ENCODE measurements around the gene RAB3C. TPM values are rescaled to one million over a fixed set of nuclear protein-coding genes. Genes with fewer than 3 reads are reported as not detected.

The RAB3C gene
- total RNA-seq, 1 donor from 2014 or later: 3.0 TPM

- TF ChIP-seq CTCF (IDR thresholded peaks at IDR 0.05): no peak
- Histone ChIP-seq H3K4me1 (no peaks in the 10 kb centered on the region), H3K27me3 (no peaks in the 10 kb centered on the region), H3K36me3 (no peaks in the 10 kb centered on the region), H3K4me3 (no peak overlapping the region), H3K9me3 (no peaks in the 10 kb centered on the region), H3K27ac (no peak overlapping the region)
- intact Hi-C loops (cut with DNase I): no loop called here
- DNase-seq (ENCODE audit: low spot score in 2 of 2): no peak
Observed at GRCh38 chr5:58905944-58906343, 323.1 kb downstream of the RAB3C start.

Other genes starting within 250 kb of the RAB3C start
- gene PLK2, start 123.0 kb upstream of the RAB3C start, total RNA-seq: 69.1 TPM
- not detected for gene GAPT, start 91.6 kb upstream of the RAB3C start, total RNA-seq